ENCODE data around the gene ACOX2. TPM values are rescaled to one million over a fixed set of nuclear protein-coding genes. Genes with fewer than 3 reads are reported as not detected.

ACOX2 gene
- total RNA-seq, 1 donor from 2014 or later = 20.1 TPM

GRCh38 chr3:58537412-58538301, 667 bp upstream of the ACOX2 start:
- Histone ChIP-seq H3K36me3 (no peaks in the 10 kb centered on the region), H3K4me3 (no peak overlapping the region), H3K4me1 (peaks cover 25% of the 10 kb centered on the region), H3K27me3 (no peaks in the 10 kb centered on the region), H3K27ac (peak overlapping the region; percentile 76), H3K9me3 (no peaks in the 10 kb centered on the region)
- intact Hi-C loops (cut with DNase I) = no loop called here
- DNase-seq (no peak), ATAC-seq (peak; percentile 68)
- no peak for TF ChIP-seq CTCF (IDR thresholded peaks at IDR 0.05)

GRCh38 chr3:58535531-58536500, 1.2 kb downstream of the ACOX2 start:
- peak overlapping the region; percentile 54 for H3K4me3 ChIP-seq

GRCh38 chr3:58534592-58535494, 2.1 kb downstream of the ACOX2 start:
- Histone ChIP-seq H3K27ac (no peak overlapping the region), H3K27me3 (no peaks in the 10 kb centered on the region), H3K9me3 (no peaks in the 10 kb centered on the region), H3K4me3 (no peak overlapping the region), H3K36me3 (no peaks in the 10 kb centered on the region), H3K4me1 (peaks cover 25% of the 10 kb centered on the region)
- ATAC-seq (no peak), DNase-seq (no peak)
- intact Hi-C loops (cut with DNase I) = no loop called here
- TF ChIP-seq CTCF (IDR thresholded peaks at IDR 0.05) = no peak

More at GRCh38 chr3:58535531-58536500, 1.2 kb downstream of the ACOX2 start:
- no peak for TF ChIP-seq CTCF (IDR thresholded peaks at IDR 0.05)
- intact Hi-C loops (cut with DNase I) = no loop called here
- no peaks in the 10 kb centered on the region for H3K9me3 ChIP-seq
- peak overlapping the region; percentile 76 for H3K27ac ChIP-seq
- no peak for ATAC-seq
- no peaks in the 10 kb centered on the region for H3K27me3 ChIP-seq
- DNase-seq = no peak
- peaks cover 25% of the 10 kb centered on the region for H3K4me1 ChIP-seq
- no peaks in the 10 kb centered on the region for H3K36me3 ChIP-seq

GRCh38 chr3:58532794-58533220, 4.2 kb downstream of the ACOX2 start:
- H3K9me3 ChIP-seq = no peaks in the 10 kb centered on the region
- peak; percentile 92 for TF ChIP-seq CTCF (IDR thresholded peaks at IDR 0.05)
- no peaks in the 10 kb centered on the region for H3K36me3 ChIP-seq
- DNase-seq (peak; percentile 85), ATAC-seq (peak; percentile 77)
- no peak overlapping the region for H3K27ac ChIP-seq
- intact Hi-C loops (cut with DNase I) = no loop called here
- H3K27me3 ChIP-seq = no peaks in the 10 kb centered on the region
- H3K4me3 ChIP-seq = no peak overlapping the region
- peaks cover 21% of the 10 kb centered on the region for H3K4me1 ChIP-seq

GRCh38 chr3:58531956-58532355, 5.0 kb downstream of the ACOX2 start:
- Histone ChIP-seq H3K4me3 (no peak overlapping the region), H3K27ac (no peak overlapping the region), H3K9me3 (no peaks in the 10 kb centered on the region), H3K36me3 (no peaks in the 10 kb centered on the region), H3K4me1 (peaks cover 13% of the 10 kb centered on the region), H3K27me3 (no peaks in the 10 kb centered on the region)
- no peak for DNase-seq
- ATAC-seq = no peak
- TF ChIP-seq CTCF (IDR thresholded peaks at IDR 0.05) = no peak
- intact Hi-C loops (cut with DNase I) = no loop called here
